WTC11 (cell line): ENCODE results near the gene SYT15. TPM values are rescaled to one million over a fixed set of nuclear protein-coding genes. Genes with fewer than 3 reads are reported as not detected.
A peak's percentile ranks its signal among the peaks of the same experiment; 100 is the strongest.

ENCODE experiments used
- ATAC-seq: fragments of 200-7000 bp; cut with Tn5 transposase; 2 replicates; pipeline ENCODE4 v1.10.0; 2021; ENCODE audit warnings: mild to moderate bottlenecking, moderate library complexity
- CTCF ChIA-PET: fragments of 300-600 bp; sonication (Branson Sonifier 250); formaldehyde crosslinking; loops from one replicate; lab custom pipeline; 2021; ENCODE audit warnings: antibody characterized with exemption; lab: Charles Lee
- POLR2A ChIA-PET: fragments of 350-600 bp; sonication (Branson Sonifier 250); formaldehyde crosslinking; loops from one replicate; lab custom pipeline; 2021; ENCODE audit warnings: antibody characterized with exemption; lab: Charles Lee
- DNase-seq: peaks from one replicate; pipeline ENCODE4 v3.0.0; 2021; ENCODE audit warnings: low spot score
- H3K27ac Mint-ChIP-seq: 2 replicates; pipeline ENCODE4 v1.8.0; 2021; ENCODE audit warnings: mixed read lengths
- H3K27me3 Mint-ChIP-seq: 2 replicates; pipeline ENCODE4 v1.8.0; 2021; ENCODE audit warnings: low read depth, mild to moderate bottlenecking, moderate library complexity, mixed read lengths
- H3K36me3 Mint-ChIP-seq: 2 replicates; pipeline ENCODE4 v1.8.0; 2021; ENCODE audit warnings: mixed read lengths
- H3K4me1 Mint-ChIP-seq: 2 replicates; pipeline ENCODE4 v1.8.0; 2022; ENCODE audit warnings: mixed read lengths
- H3K4me3 Mint-ChIP-seq: 2 replicates; pipeline ENCODE4 v1.8.0; 2021; ENCODE audit warnings: mild to moderate bottlenecking, moderate library complexity, mixed read lengths
- H3K9me3 Mint-ChIP-seq: 2 replicates; pipeline ENCODE4 v1.8.0; 2021; ENCODE audit warnings: mixed read lengths
- AR ChIP-seq: fragments of 250-450 bp; sonication (Bioruptor Pico); IDR thresholded peaks from 2 replicates; pipeline ENCODE4 v1.9.0; 2021; ENCODE audit warnings: mild to moderate bottlenecking
- ATF1 ChIP-seq: sonication (generic); formaldehyde crosslinking; IDR thresholded peaks from 2 replicates; pipeline ENCODE4 v1.8.1; 2023; ENCODE audit warnings: mild to moderate bottlenecking, moderate library complexity, missing genetic modification reagents
- EMX1 ChIP-seq: fragments of 250-450 bp; sonication (Bioruptor Pico); IDR thresholded peaks from 2 replicates; pipeline ENCODE4 v1.8.0; 2021; ENCODE audit warnings: mild to moderate bottlenecking
- FOXK1 ChIP-seq: sonication (generic); formaldehyde crosslinking; IDR thresholded peaks from 2 replicates; pipeline ENCODE4 v1.8.0; 2022; ENCODE audit warnings: mild to moderate bottlenecking, moderate library complexity, missing genetic modification reagents
- KAT7 ChIP-seq: sonication (generic); formaldehyde crosslinking; IDR thresholded peaks from 2 replicates; pipeline ENCODE4 v1.8.1; 2023; ENCODE audit warnings: missing genetic modification reagents, mild to moderate bottlenecking, borderline replicate concordance
- TEAD1 ChIP-seq: sonication (generic); formaldehyde crosslinking; IDR thresholded peaks from 2 replicates; pipeline ENCODE4 v1.8.0; 2022; ENCODE audit warnings: mild to moderate bottlenecking, missing genetic modification reagents
- ZBTB43 ChIP-seq: sonication (generic); formaldehyde crosslinking; IDR thresholded peaks from 2 replicates; pipeline ENCODE4 v1.8.1; 2023; ENCODE audit warnings: mild to moderate bottlenecking, missing genetic modification reagents
- ZNF121 ChIP-seq: sonication (generic); formaldehyde crosslinking; IDR thresholded peaks from 2 replicates; pipeline ENCODE4 v1.8.0; 2023; ENCODE audit warnings: missing genetic modification reagents
- ZNF416 ChIP-seq: fragments of 250-450 bp; sonication (Bioruptor Pico); IDR thresholded peaks from 2 replicates; pipeline ENCODE4 v1.9.0; 2021; ENCODE audit warnings: mild to moderate bottlenecking, inconsistent platforms
- total RNA-seq: library from RNA; stranded (reverse); gene quantifications from 3 replicates; pipeline ENCODE4 v1.2.3, GENCODE V29; 2021
- TF ChIP-seq, protein P1 (sequence below): fragments of 200-600 bp; IDR thresholded peaks from 2 replicates; pipeline ENCODE4 v1.8.0; 2022; ENCODE audit warnings: antibody characterized with exemption

The SYT15 gene
- total RNA-seq, 1 experiment from 2014 or later, result 1.5 TPM

DNA sequence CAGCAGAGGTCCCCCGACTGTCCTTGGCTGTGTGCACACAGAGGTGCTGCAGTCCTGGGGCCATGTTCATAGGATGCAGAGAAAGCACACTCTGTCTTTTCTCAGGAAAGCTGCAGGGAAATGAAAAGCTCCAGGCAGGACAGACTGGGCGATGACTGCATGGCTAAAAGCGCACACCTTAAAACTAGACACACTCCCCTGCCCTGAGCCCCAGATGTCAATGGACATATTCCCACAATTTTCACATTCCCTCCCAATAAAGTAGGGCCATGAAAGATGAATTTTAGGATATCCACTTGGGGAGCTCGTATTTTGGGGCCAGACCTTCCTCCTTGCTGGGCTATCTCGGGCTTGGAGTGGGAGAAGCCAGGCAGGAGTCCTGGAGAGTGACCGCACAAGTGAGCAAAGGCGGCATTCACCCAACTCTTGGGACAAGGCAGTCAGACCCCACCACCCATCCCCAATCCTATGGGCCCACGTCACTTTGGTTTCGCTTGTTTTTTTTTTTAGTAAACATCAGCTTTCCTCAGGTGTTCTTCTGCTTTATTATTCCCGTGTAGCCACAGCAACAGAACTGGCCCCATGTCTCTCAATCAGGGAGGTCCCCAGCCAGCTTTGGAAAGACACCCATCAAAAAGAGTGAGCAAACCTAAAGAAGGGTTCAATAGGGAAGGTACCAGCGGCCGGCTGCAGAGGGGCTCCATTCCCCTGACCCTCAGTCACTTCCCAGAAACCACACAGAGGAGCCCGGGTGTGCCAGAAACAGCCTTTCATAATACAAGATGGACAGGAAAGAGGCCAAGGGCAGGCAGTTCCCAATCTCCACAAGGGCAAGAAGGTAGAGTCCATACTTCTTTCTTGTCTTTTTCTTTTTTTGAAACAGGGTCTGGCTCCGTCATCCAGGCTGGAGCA, 35.2 kb upstream of the SYT15 start:
- no peaks in the 10 kb centered on the region for H3K36me3 Mint-ChIP-seq
- 0 out of 2 replicates have a peak, but pooled peaks have one; percentile 31 for TF ChIP-seq ZBTB43 (CRISPR knock-in tag)
- peak; percentile 88 for TF ChIP-seq ZNF121 (CRISPR knock-in tag)
- TF ChIP-seq KAT7 (CRISPR knock-in tag), result no peak
- H3K27me3 Mint-ChIP-seq, result peaks cover 9% of the 10 kb centered on the region
- no peak for ATAC-seq
- ChIA-PET CTCF (interaction anchor here (0.9 to 3.3 kb wide), 5 partner anchors 10 to 27 kb away, joined by 4 to 40 read pairs (median 12); partner anchors contain the start of gene GPRIN2), POLR2A (interaction anchor here (0.8 kb wide), 1 partner anchor 10 kb away, joined by 4 read pairs; no protein-coding TSS in a partner anchor)
- no peaks in the 10 kb centered on the region for H3K9me3 Mint-ChIP-seq
- peaks cover 22% of the 10 kb centered on the region for H3K4me1 Mint-ChIP-seq
- no peak overlapping the region for H3K27ac Mint-ChIP-seq
- H3K4me3 Mint-ChIP-seq, result no peak overlapping the region
- peak; percentile 10 for DNase-seq

DNA sequence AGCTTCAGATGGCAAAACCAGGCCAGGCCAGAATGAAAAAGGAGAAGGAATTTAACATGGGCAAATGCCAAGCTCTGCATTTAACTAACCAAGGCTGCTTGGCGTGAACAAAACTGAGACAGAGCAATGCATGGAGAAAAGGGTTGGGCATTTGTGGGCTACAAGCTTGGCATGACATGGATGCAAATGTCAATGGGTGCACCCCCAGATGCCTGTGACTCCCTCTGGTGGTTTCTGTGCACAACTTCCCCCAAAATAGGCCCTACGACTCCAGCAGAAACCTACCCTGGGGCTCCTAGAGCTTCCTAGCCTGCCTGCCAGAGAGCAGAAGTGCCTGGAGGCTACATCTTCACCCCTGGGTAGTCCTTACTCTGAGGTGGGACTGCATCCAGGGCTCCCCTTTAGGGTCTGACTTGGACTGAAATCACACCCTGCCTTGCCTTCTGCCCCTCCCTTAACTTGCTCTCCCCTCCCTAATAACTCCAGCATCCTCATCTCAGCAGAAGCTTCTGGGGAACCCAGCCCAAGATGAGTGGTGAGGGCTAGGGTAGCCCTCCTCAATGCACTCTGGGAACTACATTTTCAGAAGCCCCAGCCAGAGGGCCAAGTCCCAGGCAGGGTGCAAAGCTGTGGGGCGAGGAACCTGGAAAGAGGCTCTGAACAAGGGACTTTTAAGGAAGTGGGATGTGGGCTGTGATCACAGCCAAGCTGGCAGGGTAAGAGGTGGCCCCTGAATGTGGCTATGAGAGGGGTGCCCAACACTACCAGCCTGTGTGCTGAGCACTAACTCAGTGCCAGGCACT, 33.7 kb upstream of the SYT15 start:
- TF ChIP-seq EMX1 (CRISPR knock-in tag), result no peak
- TF ChIP-seq ATF1 (CRISPR knock-in tag), result no peak
- no peak for TF ChIP-seq AR (CRISPR knock-in tag)
- TF ChIP-seq, protein P1, sequence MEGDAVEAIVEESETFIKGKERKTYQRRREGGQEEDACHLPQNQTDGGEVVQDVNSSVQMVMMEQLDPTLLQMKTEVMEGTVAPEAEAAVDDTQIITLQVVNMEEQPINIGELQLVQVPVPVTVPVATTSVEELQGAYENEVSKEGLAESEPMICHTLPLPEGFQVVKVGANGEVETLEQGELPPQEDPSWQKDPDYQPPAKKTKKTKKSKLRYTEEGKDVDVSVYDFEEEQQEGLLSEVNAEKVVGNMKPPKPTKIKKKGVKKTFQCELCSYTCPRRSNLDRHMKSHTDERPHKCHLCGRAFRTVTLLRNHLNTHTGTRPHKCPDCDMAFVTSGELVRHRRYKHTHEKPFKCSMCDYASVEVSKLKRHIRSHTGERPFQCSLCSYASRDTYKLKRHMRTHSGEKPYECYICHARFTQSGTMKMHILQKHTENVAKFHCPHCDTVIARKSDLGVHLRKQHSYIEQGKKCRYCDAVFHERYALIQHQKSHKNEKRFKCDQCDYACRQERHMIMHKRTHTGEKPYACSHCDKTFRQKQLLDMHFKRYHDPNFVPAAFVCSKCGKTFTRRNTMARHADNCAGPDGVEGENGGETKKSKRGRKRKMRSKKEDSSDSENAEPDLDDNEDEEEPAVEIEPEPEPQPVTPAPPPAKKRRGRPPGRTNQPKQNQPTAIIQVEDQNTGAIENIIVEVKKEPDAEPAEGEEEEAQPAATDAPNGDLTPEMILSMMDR, result peak; percentile 41; the same call in 1 of the 2 replicates
- no peak for TF ChIP-seq TEAD1 (CRISPR knock-in tag)
- TF ChIP-seq ZNF416 (CRISPR knock-in tag), result no peak
- Mint-ChIP-seq H3K9me3 (no peaks in the 10 kb centered on the region), H3K27ac (no peak overlapping the region), H3K36me3 (no peaks in the 10 kb centered on the region), H3K4me1 (peaks cover 22% of the 10 kb centered on the region), H3K4me3 (no peak overlapping the region), H3K27me3 (peaks cover 7% of the 10 kb centered on the region)
- ChIA-PET POLR2A (interaction anchor here (0.8 to 2.0 kb wide), 2 partner anchors 8 to 12 kb away, joined by 4 to 5 read pairs; partner anchors contain the start of gene GPRIN2), CTCF (interaction anchor here (0.6 to 3.3 kb wide), 18 partner anchors 8 to 1570 kb away, joined by 3 to 40 read pairs (median 6); partner anchors contain the start of gene GPRIN2)
- DNase-seq (peak; percentile 48), ATAC-seq (peak; percentile 44)

GRCh38 chr10:46545861-46546590, 32.9 kb upstream of the SYT15 start:
- TF ChIP-seq EMX1 (CRISPR knock-in tag) (peak; percentile 79; the same call in 1 of the 2 replicates), FOXK1 (CRISPR knock-in tag) (no peak)
- Mint-ChIP-seq H3K36me3 (no peaks in the 10 kb centered on the region), H3K9me3 (no peaks in the 10 kb centered on the region), H3K4me3 (no peak overlapping the region), H3K4me1 (peaks cover 14% of the 10 kb centered on the region), H3K27me3 (no peaks in the 10 kb centered on the region; the same call in 1 of the 2 replicates), H3K27ac (no peak overlapping the region)
- CTCF ChIA-PET, result interaction anchor here (0.7 to 3.3 kb wide), 9 partner anchors 10 to 1230 kb away, joined by 3 to 40 read pairs (median 7); partner anchors contain the start of gene GPRIN2
- no peak for ATAC-seq
- DNase-seq, result peak; percentile 7
- POLR2A ChIA-PET, result interaction anchor here (2.0 kb wide), 1 partner anchor 11 kb away, joined by 5 read pairs; the partner anchor contains the start of gene GPRIN2
